K562 (cell line): Measurements from ENCODE around the gene DTNB. TPM values are rescaled to one million over a fixed set of nuclear protein-coding genes. Genes with fewer than 3 reads are reported as not detected.

Experiments
- ATAC-seq: fragments of 200-7000 bp; cut with Tn5 transposase; 3 replicates; pipeline ENCODE4 v1.9.1; 2020; ENCODE audit warnings: moderate library complexity
- BruUV-seq: library from RNA; stranded (reverse); fragments of 400-500 nt; replicated peaks from 2 replicates; lab custom pipeline; 2021; lab: Mats Ljungman, UMichigan
- CTCF ChIA-PET: fragments of 300-600 bp; formaldehyde crosslinking; extraction: SDS; loops from one replicate; lab custom pipeline; 2021; ENCODE audit warnings: low intra/inter-chr PET ratio; lab: Yijun Ruan, JAX
- POLR2A ChIA-PET: fragments of 300-600, 350-650 bp; sonication (Branson Sonifier 250); formaldehyde crosslinking; extraction: SDS; loops from one replicate; lab custom pipeline; 2021; ENCODE audit warnings: antibody characterized with exemption, inconsistent platforms; lab: Yijun Ruan, JAX
- DNase-seq, 4 experiments: peaks; one replicate each; pipeline versions ENCODE4 v3.0.0 to v3.0.0-alpha.2; 2011 to 2018; ENCODE audit warnings: low spot score in 3 of 4, mixed read lengths in 3 of 4; ENCODE audit errors: extremely low read depth in 1 of 4
- FAIRE-seq: peaks from 2 replicates; lab custom pipeline; 2011; peaks lifted over from hg19 to GRCh38; lab: Jason Lieb, UNC
- H2AFZ ChIP-seq: 2 replicates; pipeline ENCODE4 v1.6.0; 2011; ENCODE audit warnings: low read depth, low read length, control low read depth, inconsistent platforms
- H3K27ac ChIP-seq: fragments of 200-600 bp; 3 replicates; pipeline ENCODE4 v1.8.0; 2011; ENCODE audit warnings: low read depth, mild to moderate bottlenecking, control low read depth, inconsistent platforms, low read length, moderate library complexity, mixed read lengths; ENCODE audit errors: extremely low read depth
- H3K27me3 ChIP-seq, 2 experiments: fragments of 300-600 bp in 1 of 2; 2 replicates in 1 of 2; 3 replicates in 1 of 2; pipeline versions ENCODE4 v1.6.0 to v1.8.0; 2011; ENCODE audit warnings: inconsistent platforms in 2 of 2, low read length in 2 of 2, mild to moderate bottlenecking in 1 of 2, mixed read lengths in 1 of 2, moderate library complexity in 1 of 2; ENCODE audit not compliant: control insufficient read depth in 2 of 2, insufficient read depth in 2 of 2
- H3K36me3 ChIP-seq: fragments of 300-600 bp; 3 replicates; pipeline ENCODE4 v1.8.0; 2011; ENCODE audit warnings: mild to moderate bottlenecking, low read length, inconsistent platforms; ENCODE audit not compliant: control insufficient read depth, insufficient read depth
- H3K4me1 ChIP-seq, 2 experiments: fragments of 200-600 bp in 1 of 2; replicated peaks in 1 of 2; 2 replicates in 1 of 2; 3 replicates in 1 of 2; pipeline versions ENCODE4 v1.5.1 to v1.8.0; 2011; ENCODE audit warnings: inconsistent platforms in 2 of 2, low read length in 2 of 2, mild to moderate bottlenecking in 1 of 2, mixed read lengths in 1 of 2, moderate library complexity in 1 of 2; ENCODE audit not compliant: control insufficient read depth in 2 of 2, insufficient read depth in 2 of 2
- H3K4me2 ChIP-seq: 2 replicates; pipeline ENCODE4 v1.6.1; 2011; ENCODE audit warnings: low read length, control low read depth, inconsistent platforms, mixed read lengths; ENCODE audit not compliant: insufficient read depth
- H3K4me3 ChIP-seq: fragments of 200-600 bp; sonication (generic), shearing (Covaris generic); 2 replicates; pipeline ENCODE4 v1.5.1; 2016; ENCODE audit warnings: control low read depth, inconsistent platforms
- H3K79me2 ChIP-seq: fragments of 200-600 bp; 3 replicates; pipeline ENCODE4 v1.8.0; 2011; ENCODE audit warnings: low read length, inconsistent platforms; ENCODE audit not compliant: control insufficient read depth, insufficient read depth
- H3K9ac ChIP-seq, 2 experiments: 2 replicates each; pipeline versions ENCODE4 v1.6.0 to v1.6.1; 2011; ENCODE audit warnings: low read depth in 2 of 2, low read length in 2 of 2, control low read depth in 1 of 2, inconsistent platforms in 1 of 2, mild to moderate bottlenecking in 1 of 2, mixed read lengths in 1 of 2; ENCODE audit not compliant: insufficient read depth in 1 of 2
- H3K9me1 ChIP-seq: one replicate; pipeline ENCODE4 v1.6.0; 2011; ENCODE audit warnings: inconsistent platforms, mild to moderate bottlenecking, low read length, moderate library complexity; ENCODE audit not compliant: control insufficient read depth, insufficient read depth
- H3K9me3 ChIP-seq: replicated peaks from 2 replicates; pipeline ENCODE4 v1.5.1; 2011; ENCODE audit warnings: low read depth, low read length, inconsistent platforms; ENCODE audit not compliant: control insufficient read depth, insufficient read depth
- H4K20me1 ChIP-seq: replicated peaks from 2 replicates; pipeline ENCODE4 v1.6.1; 2011; ENCODE audit warnings: low read length, inconsistent platforms, mixed read lengths; ENCODE audit not compliant: control insufficient read depth, insufficient read depth
- ZNF263 ChIP-seq: sonication (generic); formaldehyde crosslinking; IDR thresholded peaks from 2 replicates; pipeline ENCODE4 v1.8.0; 2022; ENCODE audit warnings: mild to moderate bottlenecking, missing genetic modification reagents, borderline replicate concordance
- WGBS: fragments of 100-300 bp; shearing (Covaris generic); methylation state at CpG from one replicate; pipeline ENCODE4 v1.1.6; 2016; ENCODE audit warnings: low coverage, mixed read lengths; ENCODE audit not compliant: insufficient coverage; ENCODE audit errors: missing lambda C conversion rate; 5-methylcytosine and 5-hydroxymethylcytosine counted together
- in situ Hi-C: fragments of 300-500 bp; cut with MboI; formaldehyde crosslinking; loops from 4 replicates; pipeline ENCODE4 v1.15.0; 2018; ENCODE audit warnings: inconsistent platforms, mixed read lengths
- intact Hi-C: fragments of 100-400 bp; cut with micrococcal nuclease; formaldehyde crosslinking; loops from 2 replicates; pipeline ENCODE4 v1.14.2; 2022
- polyA plus RNA-seq, 8 experiments: library from polyadenylated mRNA; depleted of rRNA in 4 of 8; stranded (reverse) in 5 of 8; unstranded in 3 of 8; fragments of >200 nt; fragmentation: Nextera tagmentation in 2 of 8; fragmentation: Illumina TruSeq in 1 of 8; extraction: Ambion mirVana in 2 of 8; extraction: Trizol in 1 of 8; gene quantifications; 2 replicates each; pipeline versions ENCODE4 v1.2.1 to v1.2.3, GENCODE V29; 2011 to 2014; ENCODE audit warnings: inconsistent platforms in 1 of 8, missing spikeins in 1 of 8
- total RNA-seq, 7 experiments: library from RNA; depleted of rRNA in 6 of 7; stranded (reverse); fragments of >200 nt in 6 of 7; fragmentation: Illumina TruSeq in 2 of 7; extraction: Trizol in 2 of 7; gene quantifications; 2 replicates each; pipeline versions ENCODE4 v1.2.1 to v1.2.3, GENCODE V29; 2011 to 2021; ENCODE audit warnings: low replicate concordance in 1 of 7
- TF ChIP-seq, protein P1 (sequence below): fragments of 450-650 bp; IDR thresholded peaks from 2 replicates; pipeline ENCODE4 v1.6.1; 2016; ENCODE audit warnings: mild to moderate bottlenecking

The DTNB gene
- total and polyA plus RNA-seq, 9 of the 15 experiments (the other 6 are each of a cell fraction or from before 2014, with no cell fraction given) = 0.18 to 2.0 (median 0.77) TPM; not detected in 2

DNA sequence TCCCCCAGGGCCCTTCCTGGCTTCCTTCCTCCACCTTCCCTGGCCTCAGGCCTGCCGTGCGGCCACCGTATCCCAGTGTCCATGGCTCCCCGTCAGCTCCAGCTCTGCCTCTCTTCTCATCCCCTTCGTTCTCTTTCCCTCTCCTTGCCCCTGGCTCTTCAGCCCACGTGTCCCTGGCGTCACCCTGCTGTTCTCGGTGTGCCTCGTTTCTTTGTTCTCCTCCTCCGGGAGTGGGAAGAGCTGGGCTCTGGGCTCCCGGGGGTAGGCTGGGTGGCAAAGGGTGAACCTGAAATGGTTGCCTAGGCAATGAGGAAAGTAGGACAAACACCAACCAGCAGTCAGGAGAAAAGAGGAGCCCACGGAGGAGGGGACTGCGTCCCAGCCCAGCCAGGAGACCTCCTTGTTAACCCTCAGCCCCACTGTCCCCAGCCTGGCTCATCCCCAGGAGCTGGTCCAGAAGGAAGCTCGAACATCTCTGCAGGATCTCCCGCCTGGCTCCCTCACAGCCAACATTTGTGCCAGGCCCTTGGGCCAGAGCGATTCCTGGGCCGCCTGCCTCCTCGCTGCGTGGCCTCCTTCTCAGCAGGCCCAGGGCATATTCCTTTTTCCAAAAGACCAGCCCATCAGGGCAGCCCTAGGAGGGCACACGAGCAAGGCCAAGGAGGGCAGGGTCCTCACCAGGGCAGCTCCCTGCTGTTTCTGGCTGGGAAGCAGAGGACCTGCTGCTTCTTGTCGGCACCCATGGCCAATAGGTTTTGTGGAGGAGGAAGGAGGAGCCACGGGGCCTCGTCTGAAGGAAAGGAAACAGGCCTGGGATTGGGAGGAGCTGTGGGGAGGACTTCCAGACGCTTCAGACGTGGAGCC lies 300.7 kb downstream of the DTNB start:
- Histone ChIP-seq H3K4me3 (no peak overlapping the region), H4K20me1 (peaks cover 5% of the 10 kb centered on the region; the same call in 1 of the 2 replicates), H3K79me2 (no peaks in the 10 kb centered on the region), H3K9me1 (peaks cover 3% of the 10 kb centered on the region), H3K27me3 (peaks cover 14 to 76% of the 10 kb centered on the region in 2 experiments; a peak in 3 of 5 replicates), H3K4me1 (peaks cover 6 to 10% of the 10 kb centered on the region in 2 experiments; a peak in 3 of 5 replicates), H3K36me3 (no peaks in the 10 kb centered on the region), H2AFZ (0 out of 2 replicates have a peak overlapping the region, but pooled peaks have one; percentile 16), H3K9ac (peak overlapping the region in 1 of 2 experiments; percentile 35; a peak in 1 of 4 replicates), H3K4me2 (no peak overlapping the region), H3K27ac (no peak overlapping the region), H3K9me3 (no peaks in the 10 kb centered on the region)
- POLR2A ChIA-PET = interaction anchor here (0.6 kb wide), 1 partner anchor 86 kb away, joined by 5 read pairs; no protein-coding TSS in a partner anchor
- FAIRE-seq (no peak), DNase-seq (no peak), ATAC-seq (no peak)
- BruUV-seq = no TSS peak
- 21% methylated on average over 21 of the region's 25 CpGs for WGBS
- peak; percentile 73; the same call in 1 of the 2 replicates for TF ChIP-seq ZNF263
- TF ChIP-seq, protein P1, sequence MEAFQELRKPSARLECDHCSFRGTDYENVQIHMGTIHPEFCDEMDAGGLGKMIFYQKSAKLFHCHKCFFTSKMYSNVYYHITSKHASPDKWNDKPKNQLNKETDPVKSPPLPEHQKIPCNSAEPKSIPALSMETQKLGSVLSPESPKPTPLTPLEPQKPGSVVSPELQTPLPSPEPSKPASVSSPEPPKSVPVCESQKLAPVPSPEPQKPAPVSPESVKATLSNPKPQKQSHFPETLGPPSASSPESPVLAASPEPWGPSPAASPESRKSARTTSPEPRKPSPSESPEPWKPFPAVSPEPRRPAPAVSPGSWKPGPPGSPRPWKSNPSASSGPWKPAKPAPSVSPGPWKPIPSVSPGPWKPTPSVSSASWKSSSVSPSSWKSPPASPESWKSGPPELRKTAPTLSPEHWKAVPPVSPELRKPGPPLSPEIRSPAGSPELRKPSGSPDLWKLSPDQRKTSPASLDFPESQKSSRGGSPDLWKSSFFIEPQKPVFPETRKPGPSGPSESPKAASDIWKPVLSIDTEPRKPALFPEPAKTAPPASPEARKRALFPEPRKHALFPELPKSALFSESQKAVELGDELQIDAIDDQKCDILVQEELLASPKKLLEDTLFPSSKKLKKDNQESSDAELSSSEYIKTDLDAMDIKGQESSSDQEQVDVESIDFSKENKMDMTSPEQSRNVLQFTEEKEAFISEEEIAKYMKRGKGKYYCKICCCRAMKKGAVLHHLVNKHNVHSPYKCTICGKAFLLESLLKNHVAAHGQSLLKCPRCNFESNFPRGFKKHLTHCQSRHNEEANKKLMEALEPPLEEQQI = no peak
- intact Hi-C loops = loop anchor here (10.0 kb wide), 1 partner anchor 208 kb away; the partner anchor contains the start of gene POMC
- CTCF ChIA-PET = no interaction called here
- in situ Hi-C loops = no loop called here
